NT2/D1 (cell line): ENCODE data around the gene STRIP2.
"Not testable (repeated sequence)": the region's sequence is repeated elsewhere in the genome, so short reads cannot be mapped to it uniquely, and the experiment has no call there.

Source experiments
- DNase-seq: peaks from one replicate; pipeline ENCODE4 v3.0.0-alpha.2; 2011; ENCODE audit warnings: low read depth, low spot score
- H3K27me3 ChIP-seq: 2 replicates; pipeline ENCODE4 v1.6.0; 2011; ENCODE audit warnings: mild to moderate bottlenecking; ENCODE audit not compliant: insufficient read length, insufficient read depth
- H3K36me3 ChIP-seq: 2 replicates; pipeline ENCODE4 v1.6.1; 2011; ENCODE audit warnings: mild to moderate bottlenecking, low read length, mixed read lengths; ENCODE audit not compliant: insufficient read depth, insufficient read length
- H3K4me1 ChIP-seq: 2 replicates; pipeline ENCODE4 v1.5.1; 2011; ENCODE audit not compliant: insufficient read depth, insufficient read length
- H3K4me3 ChIP-seq: 2 replicates; pipeline ENCODE4 v1.5.1; 2011; ENCODE audit warnings: low read depth; ENCODE audit not compliant: insufficient read length
- H3K9ac ChIP-seq: 2 replicates; pipeline ENCODE4 v1.6.0; 2011; ENCODE audit warnings: low read depth; ENCODE audit not compliant: insufficient read length
- H3K9me3 ChIP-seq: 2 replicates; pipeline ENCODE4 v1.5.1; 2011; ENCODE audit warnings: mild to moderate bottlenecking, low read length; ENCODE audit not compliant: insufficient read depth
- SUZ12 ChIP-seq: IDR thresholded peaks from 2 replicates; pipeline ENCODE4 v1.6.1; 2011; ENCODE audit not compliant: insufficient read length, insufficient read depth; ENCODE audit errors: extremely low read depth
- YY1 ChIP-seq: IDR thresholded peaks from 2 replicates; pipeline ENCODE4 v1.6.1; 2011; ENCODE audit not compliant: insufficient read length, insufficient read depth
- ZNF274 ChIP-seq: IDR thresholded peaks from 2 replicates; pipeline ENCODE4 v1.6.1; 2011; ENCODE audit warnings: mild to moderate bottlenecking, low read depth, low read length

STRIP2 gene

GRCh38 chr7:129514683-129515082 is 80.5 kb downstream of the STRIP2 start:
- TF ChIP-seq SUZ12 = no peak
- TF ChIP-seq ZNF274 = no peak
- no peak for TF ChIP-seq YY1
- DNase-seq = no peak
- H3K36me3 ChIP-seq = no peaks in the 10 kb centered on the region
- H3K4me1 ChIP-seq = peaks cover 9% of the 10 kb centered on the region
- H3K27me3 ChIP-seq = no peaks in the 10 kb centered on the region
- H3K9ac ChIP-seq = no peak overlapping the region
- H3K4me3 ChIP-seq = no peak overlapping the region
- no peaks in the 10 kb centered on the region for H3K9me3 ChIP-seq

- no peak for DNase-seq
- no peak for TF ChIP-seq YY1
- Histone ChIP-seq H3K4me3 (no peak overlapping the region), H3K36me3 (no peaks in the 10 kb centered on the region), H3K9ac (no peak overlapping the region), H3K4me1 (peaks cover 9% of the 10 kb centered on the region), H3K27me3 (no peaks in the 10 kb centered on the region), H3K9me3 (no peaks in the 10 kb centered on the region)
Measured at GRCh38 chr7:129515381-129515780, 81.1 kb downstream of the STRIP2 start.

GRCh38 chr7:129517931-129518330 is 83.7 kb downstream of the STRIP2 start:
- Histone ChIP-seq H3K4me3 (no peak overlapping the region), H3K27me3 (no peaks in the 10 kb centered on the region), H3K9me3 (no peaks in the 10 kb centered on the region), H3K4me1 (peaks cover 12% of the 10 kb centered on the region), H3K36me3 (no peaks in the 10 kb centered on the region), H3K9ac (no peak overlapping the region)
- no peak for DNase-seq
- TF ChIP-seq YY1 = no peak
- no peak for TF ChIP-seq ZNF274
- TF ChIP-seq SUZ12 = no peak

- Histone ChIP-seq H3K9me3 (no peaks in the 10 kb centered on the region), H3K4me3 (no peak overlapping the region), H3K27me3 (no peaks in the 10 kb centered on the region), H3K36me3 (no peaks in the 10 kb centered on the region), H3K4me1 (peaks cover 6% of the 10 kb centered on the region), H3K9ac (no peak overlapping the region)
- TF ChIP-seq SUZ12 (no peak), ZNF274 (no peak), YY1 (no peak)
- no peak for DNase-seq
Measured at GRCh38 chr7:129519464-129519863, 85.2 kb downstream of the STRIP2 start.

- Histone ChIP-seq H3K9me3 (no peaks in the 10 kb centered on the region), H3K36me3 (no peaks in the 10 kb centered on the region), H3K9ac (no peak overlapping the region), H3K27me3 (no peaks in the 10 kb centered on the region), H3K4me3 (no peak overlapping the region), H3K4me1 (peaks cover 6% of the 10 kb centered on the region)
- TF ChIP-seq YY1 (no peak), SUZ12 (no peak), ZNF274 (no peak)
- DNase-seq = no peak
Measured at GRCh38 chr7:129522088-129522970, 88.1 kb downstream of the STRIP2 start.

GRCh38 chr7:129522971-129523340 is 88.7 kb downstream of the STRIP2 start:
- no peaks in the 10 kb centered on the region for H3K36me3 ChIP-seq
- TF ChIP-seq SUZ12 = no peak
- no peak for TF ChIP-seq YY1
- TF ChIP-seq ZNF274 = no peak
- H3K4me3 ChIP-seq = no peak overlapping the region
- H3K9ac ChIP-seq = no peak overlapping the region
- peaks cover 6% of the 10 kb centered on the region for H3K4me1 ChIP-seq
- H3K9me3 ChIP-seq = no peaks in the 10 kb centered on the region
- DNase-seq = no peak
- no peaks in the 10 kb centered on the region for H3K27me3 ChIP-seq

- H3K27me3 ChIP-seq = no peaks in the 10 kb centered on the region
- peaks cover 6% of the 10 kb centered on the region for H3K4me1 ChIP-seq
- H3K36me3 ChIP-seq = no peaks in the 10 kb centered on the region
- no peak for DNase-seq
- no peaks in the 10 kb centered on the region for H3K9me3 ChIP-seq
- H3K9ac ChIP-seq = no peak overlapping the region
- no peak overlapping the region for H3K4me3 ChIP-seq
- TF ChIP-seq SUZ12 (no peak), ZNF274 (no peak), YY1 (no peak)
Measured at GRCh38 chr7:129523924-129524323, 89.7 kb downstream of the STRIP2 start.

GRCh38 chr7:129524405-129524804 is 90.2 kb downstream of the STRIP2 start:
- not testable (repeated sequence) for H3K9ac ChIP-seq, DNase-seq, H3K4me1 ChIP-seq

More at GRCh38 chr7:129524405-129524804, 90.2 kb downstream of the STRIP2 start:
- not testable (repeated sequence) for H3K27me3 ChIP-seq, H3K4me3 ChIP-seq, H3K36me3 ChIP-seq, H3K9me3 ChIP-seq
